SW480 (cell line): Measurements from ENCODE around the gene SFXN2.
"Not testable (repeated sequence)": the region's sequence is repeated elsewhere in the genome, so short reads cannot be mapped to it uniquely, and the experiment has no call there.

Source experiments
- DNase-seq: peaks from one replicate; pipeline ENCODE4 v3.0.0-alpha.2; 2016; ENCODE audit warnings: low spot score

The SFXN2 gene

GRCh38 chr10:102720775-102721301, 6.4 kb downstream of the SFXN2 start:
- DNase-seq, result no peak

GRCh38 chr10:102721954-102722353, 7.5 kb downstream of the SFXN2 start:
- DNase-seq, result no peak

DNA sequence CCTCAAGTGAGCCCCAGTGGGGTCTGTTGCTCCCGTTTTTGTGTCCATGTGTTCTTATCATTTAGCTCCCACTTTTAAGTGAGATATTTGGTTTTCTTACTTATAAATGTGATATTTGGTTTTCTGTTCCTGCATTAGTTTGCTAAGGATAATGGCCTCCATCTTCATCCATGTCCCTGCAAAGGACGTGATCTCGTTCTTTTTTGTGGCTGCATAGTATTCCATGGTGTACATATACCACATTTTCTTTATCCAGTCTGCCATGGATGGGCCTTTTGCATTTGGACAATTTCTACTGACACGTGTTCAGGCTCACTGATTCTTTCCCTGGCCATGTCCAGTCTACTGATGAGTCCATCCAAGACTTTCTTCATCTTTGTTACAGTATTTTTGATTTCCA, 9.6 kb downstream of the SFXN2 start:
- DNase-seq, result no peak

DNA sequence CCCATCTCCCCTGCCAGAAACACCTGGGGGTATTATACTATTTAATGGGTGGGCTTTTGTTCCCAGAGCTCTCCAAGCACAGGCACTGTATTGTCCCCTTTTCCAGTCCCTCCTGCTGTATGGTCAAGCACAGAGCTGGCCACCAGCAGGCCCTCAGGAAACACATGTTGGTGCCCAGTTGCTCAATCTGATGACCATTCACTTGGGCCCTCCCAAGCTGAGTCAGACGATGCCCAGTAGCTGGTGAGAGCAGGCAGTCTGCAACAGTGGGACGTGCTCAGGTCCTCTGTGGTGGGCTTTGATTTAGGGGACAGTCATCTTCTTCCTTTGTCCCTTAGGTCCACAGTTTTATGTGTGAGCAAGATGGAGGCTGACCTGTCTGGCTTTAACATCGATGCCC, 11.8 kb downstream of the SFXN2 start:
- no peak for DNase-seq

- DNase-seq, result no peak
Measured at GRCh38 chr10:102727037-102727818, 12.8 kb downstream of the SFXN2 start.

DNA sequence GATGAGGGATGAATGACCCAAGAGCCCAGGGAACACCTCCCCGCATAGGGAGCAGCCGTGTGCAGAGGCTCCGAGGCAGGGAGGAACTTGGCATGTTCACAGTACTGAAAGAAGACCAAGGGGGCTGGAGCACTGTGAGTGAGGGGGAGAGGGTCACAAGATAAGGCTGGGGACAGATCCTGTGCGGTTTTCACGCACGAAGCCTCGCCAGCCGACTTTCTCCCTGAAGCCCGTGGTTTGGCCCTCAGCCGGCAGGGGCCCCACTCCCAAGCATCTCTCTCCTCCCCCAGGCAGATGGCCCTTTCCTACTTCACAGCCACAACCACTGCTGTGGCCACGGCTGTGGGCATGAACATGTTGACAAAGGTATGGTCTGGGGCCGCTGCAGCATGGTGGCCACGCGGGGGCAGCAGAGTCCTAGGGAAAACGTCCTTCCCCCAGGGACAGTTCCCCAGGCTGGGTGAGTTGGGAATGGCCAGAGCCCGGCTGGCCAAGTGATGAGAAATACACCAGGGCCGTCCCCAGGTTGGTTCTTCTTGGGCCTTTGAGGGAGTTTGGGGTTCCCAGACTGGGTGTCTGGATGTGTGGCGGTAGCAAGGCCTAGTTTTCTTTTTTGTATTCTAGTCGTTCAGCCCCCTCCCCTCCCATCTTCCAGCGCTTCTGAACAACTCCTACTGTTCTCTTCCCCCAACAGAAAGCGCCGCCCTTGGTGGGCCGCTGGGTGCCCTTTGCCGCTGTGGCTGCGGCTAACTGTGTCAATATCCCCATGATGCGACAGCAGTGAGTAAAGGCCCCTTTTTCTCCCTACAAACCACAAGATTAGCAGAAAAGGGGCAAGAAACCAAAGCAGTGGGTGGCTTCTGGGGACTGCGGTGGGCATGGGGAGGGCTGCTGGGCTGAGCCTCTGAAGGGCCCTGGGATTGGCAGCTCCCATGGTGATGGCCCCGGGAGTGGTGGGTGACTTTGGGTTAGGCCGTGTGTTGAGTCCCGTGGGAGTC, 14.9 kb downstream of the SFXN2 start:
- DNase-seq, result peak; percentile 61

GRCh38 chr10:102731222-102731800, 16.9 kb downstream of the SFXN2 start:
- DNase-seq, result no peak

- no peak for DNase-seq
Measured at GRCh38 chr10:102732661-102733060, 18.2 kb downstream of the SFXN2 start.

GRCh38 chr10:102735065-102735562, 20.7 kb downstream of the SFXN2 start:
- no peak for DNase-seq

DNA sequence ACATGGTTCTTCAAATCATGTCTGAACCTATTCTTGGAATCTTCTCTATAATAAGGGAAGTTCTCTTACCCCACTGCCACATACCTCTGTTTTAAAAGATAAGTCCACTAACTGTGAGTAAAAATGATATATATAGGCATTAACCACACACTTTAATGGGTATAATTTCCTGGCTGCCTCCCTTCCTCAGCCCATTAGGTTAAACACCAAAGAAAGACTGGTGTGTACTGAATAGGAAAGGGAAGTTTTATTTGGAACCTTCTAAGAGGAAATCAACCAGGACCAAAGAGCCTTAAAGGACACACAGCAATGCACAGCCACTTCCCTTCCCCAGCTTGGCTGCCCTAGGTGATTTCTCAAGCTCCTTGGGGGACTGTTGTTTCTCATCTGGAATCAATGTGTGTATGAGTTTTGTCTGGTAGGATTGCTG, 24.3 kb downstream of the SFXN2 start:
- no peak for DNase-seq

DNA sequence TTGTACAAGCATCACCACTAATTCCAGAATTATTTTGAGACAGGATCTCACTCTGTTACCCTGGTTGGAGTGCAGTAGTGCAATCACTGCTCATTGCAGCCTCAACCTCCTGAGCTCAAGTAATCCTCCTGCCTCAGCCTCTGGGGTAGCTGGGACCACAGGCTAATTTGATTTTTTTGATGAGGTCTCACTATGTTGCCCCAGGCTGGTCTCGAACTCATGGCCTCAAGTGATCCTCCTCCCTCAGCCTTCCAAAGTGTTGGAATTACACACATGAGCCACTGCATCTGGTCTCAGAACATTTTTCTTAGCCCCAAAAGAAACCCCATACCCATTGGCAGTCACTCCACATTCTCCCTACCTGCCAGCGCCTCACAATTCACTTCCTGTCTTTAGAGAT, 25.8 kb downstream of the SFXN2 start:
- no peak for DNase-seq

- DNase-seq, result no peak
Measured at GRCh38 chr10:102741726-102742237, 27.3 kb downstream of the SFXN2 start.

DNA sequence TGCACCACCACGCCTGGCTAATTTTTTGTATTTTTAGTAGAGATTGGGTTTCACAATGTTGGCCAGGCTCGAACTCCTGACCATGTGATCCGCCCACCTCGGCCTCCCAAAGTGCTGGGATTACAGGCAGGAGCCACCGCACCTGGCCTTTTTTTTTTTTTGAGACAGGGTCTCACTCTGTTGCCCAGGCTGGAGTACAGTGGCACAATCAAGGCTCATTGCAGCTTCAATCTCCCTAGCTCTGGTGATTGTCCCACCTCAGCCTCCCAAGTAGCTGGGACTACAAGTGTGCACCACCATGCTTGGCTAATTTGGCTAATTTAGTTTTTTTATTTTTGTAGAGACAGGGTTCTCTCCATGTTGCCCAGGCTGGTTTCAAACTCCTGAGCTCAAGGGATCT, 27.9 kb downstream of the SFXN2 start:
- DNase-seq, result not testable (repeated sequence)

DNA sequence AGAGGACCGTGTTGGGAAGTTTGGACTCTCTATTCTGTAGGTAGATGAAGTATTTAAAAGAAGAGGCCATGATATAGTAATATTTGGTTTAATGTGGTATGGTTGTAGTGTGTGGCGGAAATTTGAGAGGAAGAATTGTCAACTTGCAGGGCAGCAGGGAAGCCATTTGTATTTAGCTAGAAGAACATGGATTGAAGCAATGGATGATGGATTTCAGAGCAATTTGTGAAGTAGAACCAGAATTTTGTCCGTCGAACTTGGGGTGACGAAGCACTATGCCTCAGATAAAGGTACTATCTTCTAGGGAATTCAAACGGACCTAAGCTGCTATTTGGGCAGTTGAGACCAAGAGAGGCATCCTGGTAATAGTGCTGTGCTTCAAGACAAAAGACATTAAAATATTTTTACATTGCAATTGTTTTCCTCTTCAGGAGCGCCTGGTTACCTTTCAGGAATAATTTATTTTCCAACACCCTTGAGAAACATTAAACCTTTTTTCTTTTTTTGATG, 28.7 kb downstream of the SFXN2 start:
- DNase-seq, result no peak

DNA sequence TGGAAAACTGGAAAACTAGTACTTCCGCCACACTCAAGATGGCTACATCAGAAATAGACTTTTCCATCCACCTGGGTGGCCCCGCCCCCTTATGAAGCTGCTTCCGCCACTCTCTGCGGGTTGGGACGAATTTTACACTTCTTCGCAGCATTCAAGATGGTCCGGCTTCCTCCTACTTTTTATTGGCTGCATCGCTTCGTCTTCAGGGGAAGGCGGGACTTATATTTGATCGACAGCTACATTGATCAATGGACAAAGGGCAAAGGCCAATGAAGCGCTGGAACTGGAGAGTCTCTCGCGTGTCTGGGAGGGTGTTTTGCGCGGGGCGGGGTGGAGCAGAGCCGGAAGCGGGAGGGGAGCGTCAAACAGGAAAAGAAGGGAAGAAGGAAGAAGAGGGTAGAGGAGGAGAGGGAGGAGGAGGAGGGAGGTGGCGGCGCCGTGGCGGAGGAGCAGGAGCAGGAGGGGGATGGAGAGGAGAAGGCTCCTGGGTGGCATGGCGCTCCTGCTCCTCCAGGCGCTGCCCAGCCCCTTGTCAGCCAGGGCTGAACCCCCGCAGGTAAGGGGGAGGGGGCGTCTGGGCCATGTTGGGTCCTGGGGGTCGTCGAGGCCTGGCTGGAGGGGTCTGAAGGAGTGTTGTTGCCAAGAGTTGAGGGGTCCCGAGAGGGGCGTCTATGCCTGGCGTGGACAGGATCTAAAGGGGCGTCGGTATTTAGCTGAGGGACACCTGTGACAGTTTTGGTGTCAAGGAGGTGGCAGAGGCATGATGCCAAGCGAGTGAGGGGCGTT, 29.3 kb downstream of the SFXN2 start, which contains the start of gene WBP1L:
Gene WBP1L, plus strand, starts transcription at position 361 of the 786 bp plus-strand sequence. Its CDS starts 106 bp downstream, at position 467.
- DNase-seq, result peak; percentile 99

- DNase-seq, result peak; percentile 28
Measured at GRCh38 chr10:102744374-102745051, 30.1 kb downstream of the SFXN2 start.

GRCh38 chr10:102745157-102745556, 30.7 kb downstream of the SFXN2 start:
- DNase-seq, result no peak

DNA sequence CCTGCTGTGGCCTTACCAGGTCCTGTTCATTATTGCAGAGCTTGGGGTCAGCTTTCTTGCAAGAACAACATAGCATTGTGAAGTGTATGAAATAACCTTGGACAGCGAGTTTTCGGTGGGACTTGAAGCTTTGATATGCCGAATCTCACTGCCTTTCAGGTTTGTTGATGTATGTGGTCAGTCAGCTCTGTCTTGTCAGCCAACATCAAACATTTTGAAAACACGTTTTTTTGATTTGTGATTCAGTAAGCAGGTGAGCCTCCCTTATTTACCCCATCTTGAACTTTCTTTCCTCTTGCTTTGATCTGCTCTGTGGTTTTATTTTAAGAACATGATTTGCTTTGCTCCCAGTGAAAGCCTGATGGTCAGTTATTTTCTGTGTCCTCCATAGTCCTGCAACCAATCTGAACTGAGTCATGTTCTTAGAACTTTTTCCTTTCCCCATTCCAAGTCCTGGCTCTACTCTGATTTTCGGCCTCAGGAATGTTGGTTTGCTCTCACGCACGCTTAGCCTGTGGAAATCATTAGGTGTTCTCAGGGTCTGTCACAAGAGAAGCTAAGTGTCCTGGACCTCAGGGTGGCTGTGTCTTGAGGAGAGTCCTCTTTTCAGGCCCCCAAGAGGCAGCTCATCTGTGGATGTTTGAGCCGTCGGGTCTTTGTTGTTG, 38.0 kb downstream of the SFXN2 start:
- peak; percentile 87 for DNase-seq

DNA sequence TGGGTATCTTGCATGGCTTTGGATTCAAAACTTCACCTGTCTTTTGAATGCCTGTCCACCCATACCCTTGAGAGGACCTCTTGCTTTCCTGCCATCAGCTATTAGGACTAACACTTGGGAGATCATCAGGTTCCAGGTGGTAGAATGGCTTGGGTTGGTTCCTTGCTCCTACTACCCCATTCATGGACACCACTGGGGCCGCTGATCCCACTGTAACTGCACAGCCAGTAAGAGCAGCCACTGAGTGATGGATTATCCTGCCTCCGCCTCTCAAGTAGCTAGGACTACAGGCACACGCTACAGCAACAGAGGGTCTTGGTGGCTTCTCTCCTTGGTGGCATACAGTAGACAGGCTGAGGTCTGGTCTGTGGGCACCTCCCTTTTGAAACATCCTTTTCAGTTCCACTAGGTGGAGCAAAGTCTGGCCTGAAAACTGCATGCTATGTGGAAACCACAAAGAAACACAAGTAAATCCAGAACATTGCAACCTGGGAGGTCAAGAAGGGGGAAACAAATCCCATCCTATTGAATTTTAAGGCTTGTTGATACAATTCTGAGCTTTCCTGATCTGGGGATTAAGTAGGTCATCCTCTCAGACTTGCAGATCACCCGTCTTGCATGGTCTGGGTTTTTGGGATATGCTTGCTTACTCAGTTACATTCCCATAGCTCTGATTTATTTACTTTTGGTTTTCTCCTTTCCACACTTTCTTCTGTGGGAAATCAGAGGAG, 38.7 kb downstream of the SFXN2 start:
- DNase-seq, result peak; percentile 65
